T-helper 9 cell (primary cell): ENCODE results near the gene DHX34.

Source experiments
- DNase-seq: peaks from one replicate; pipeline ENCODE4 v3.0.0-alpha.2; 2020

Gene DHX34

DNA sequence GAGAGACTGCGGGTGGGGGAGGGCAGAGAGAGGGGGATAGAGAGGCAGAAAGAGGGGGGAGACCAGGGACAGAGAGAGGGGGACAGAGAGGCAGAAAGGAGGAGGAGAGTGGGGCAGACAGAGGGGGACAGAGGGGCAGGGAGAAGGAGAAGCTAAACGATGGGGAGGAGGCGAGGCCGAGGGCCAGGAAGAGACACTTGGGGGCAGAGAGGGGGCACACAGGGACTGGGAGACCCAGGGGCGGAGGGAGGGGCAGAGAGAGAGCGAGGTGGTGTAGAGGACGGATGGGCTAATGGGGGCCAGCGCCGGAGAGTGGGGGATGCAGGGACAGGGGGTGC lies 69.5 kb downstream of the DHX34 start:
- no peak for DNase-seq

DNA sequence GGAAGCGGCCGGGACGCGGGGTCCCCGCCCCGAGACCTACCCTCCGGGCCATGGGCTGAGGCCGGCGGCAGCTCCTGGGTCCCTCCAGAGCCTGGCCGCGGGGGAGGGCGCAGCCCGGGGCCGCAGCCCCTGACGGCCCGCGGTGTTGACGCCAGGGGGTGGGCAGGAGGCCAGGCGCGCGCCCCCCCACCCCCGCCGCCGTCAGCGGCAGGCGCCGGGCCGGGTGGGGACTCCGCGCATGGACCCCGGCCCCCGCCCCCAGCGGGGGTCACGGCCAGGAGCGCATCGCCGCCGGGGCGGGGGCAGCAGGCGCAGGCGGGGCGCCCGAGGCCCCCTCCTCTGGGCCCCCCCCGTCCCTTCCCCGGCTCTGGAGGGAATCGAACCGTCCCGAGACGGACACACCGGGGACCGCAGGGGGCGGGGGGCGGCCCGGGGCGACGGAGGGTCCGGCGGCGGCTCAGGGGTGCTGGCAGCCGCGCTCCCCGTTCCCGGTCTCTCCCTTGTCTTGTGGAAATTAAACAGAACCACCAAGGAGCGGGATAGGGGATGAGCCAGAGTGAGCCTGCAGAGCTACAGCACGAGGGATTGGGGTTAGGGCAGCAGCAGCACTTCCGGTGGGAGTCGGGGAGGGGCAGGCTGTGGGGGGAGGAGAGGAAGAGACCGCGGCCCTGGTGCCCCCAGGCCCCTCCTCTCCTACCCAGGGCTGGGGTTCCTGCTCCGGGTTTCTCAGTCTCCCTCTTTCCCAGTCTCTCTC lies 70.1 kb downstream of the DHX34 start, which contains the start of gene MEIS3:
Gene MEIS3, minus strand, starts transcription at position 498 of the 754 bp plus-strand sequence. Its CDS starts 446 bp downstream, at position 52.
- no peak for DNase-seq

DNA sequence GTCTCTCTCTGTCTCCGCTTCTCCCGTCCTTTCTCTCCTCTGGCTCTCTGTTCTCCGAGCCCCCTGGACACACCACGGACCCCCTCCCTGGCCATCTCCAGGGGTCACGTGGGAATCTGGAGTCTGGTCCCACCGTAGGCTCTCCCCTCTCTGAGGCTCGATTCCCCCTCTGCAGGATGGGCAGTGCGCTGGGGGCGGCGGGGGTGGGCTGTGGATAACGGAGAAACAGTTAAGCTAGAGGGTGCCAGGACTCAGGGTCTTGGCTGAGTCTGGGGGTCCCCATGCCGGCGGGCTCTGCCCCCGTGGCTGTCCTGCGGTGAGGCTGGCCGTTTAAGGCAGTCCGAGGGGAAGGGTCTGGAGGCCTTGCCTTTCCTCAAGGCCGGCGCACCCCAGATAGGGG lies 70.7 kb downstream of the DHX34 start:
- DNase-seq = no peak

DNA sequence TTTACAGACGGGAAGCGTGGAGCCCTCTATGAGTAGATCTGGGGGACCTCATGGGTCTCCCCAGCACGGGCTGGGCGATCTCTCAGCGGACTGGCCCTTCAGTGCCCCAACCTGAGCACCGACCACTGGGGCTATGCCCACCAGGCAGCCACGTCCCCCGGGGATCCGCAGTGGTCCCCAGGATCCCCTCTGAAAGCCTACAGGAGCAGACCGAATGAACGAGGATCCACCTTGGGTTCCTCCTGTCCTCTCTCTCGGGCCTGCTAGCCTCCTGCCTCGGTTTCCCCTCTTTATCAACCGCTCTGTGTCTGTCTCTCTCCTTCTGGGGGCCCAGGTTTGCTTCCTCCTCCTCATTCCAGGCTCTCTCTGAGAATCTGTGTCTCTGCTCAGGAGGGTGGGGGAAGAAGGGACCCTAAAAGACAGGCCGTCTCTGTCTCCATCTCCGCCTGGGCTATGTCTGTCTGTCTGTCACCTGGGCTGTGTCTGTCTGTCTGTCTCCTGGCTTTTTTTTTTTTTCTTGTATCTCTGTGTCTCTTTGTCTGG lies 72.2 kb downstream of the DHX34 start:
- DNase-seq = no peak

DNA sequence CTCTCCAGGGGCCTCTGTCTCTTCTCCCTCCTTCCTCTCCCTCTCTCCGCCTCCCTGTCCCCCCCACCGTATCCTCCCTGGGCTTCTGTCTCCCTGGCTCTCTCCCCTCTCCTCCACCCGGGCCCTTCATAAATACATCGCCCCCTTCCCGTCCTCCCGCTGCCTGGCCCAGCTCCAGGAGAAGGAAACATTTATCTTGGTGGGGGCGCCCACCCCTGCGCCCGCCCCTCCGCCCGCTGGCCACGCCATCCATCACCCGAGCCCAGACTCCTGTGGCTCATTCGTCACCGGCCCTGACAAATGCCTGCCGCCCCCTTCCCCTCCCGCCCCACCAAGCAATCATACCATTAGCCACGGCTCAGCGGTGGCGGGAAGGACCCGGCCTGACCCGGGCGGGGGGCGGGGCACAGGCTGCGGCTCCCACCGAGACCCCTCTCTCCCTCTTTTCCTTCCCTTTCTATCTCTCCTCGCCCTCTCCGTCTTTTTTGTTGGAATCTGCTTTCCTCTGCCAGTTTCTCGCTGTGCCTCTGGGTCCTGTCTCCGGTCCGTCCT lies 72.8 kb downstream of the DHX34 start:
- no peak for DNase-seq

DNA sequence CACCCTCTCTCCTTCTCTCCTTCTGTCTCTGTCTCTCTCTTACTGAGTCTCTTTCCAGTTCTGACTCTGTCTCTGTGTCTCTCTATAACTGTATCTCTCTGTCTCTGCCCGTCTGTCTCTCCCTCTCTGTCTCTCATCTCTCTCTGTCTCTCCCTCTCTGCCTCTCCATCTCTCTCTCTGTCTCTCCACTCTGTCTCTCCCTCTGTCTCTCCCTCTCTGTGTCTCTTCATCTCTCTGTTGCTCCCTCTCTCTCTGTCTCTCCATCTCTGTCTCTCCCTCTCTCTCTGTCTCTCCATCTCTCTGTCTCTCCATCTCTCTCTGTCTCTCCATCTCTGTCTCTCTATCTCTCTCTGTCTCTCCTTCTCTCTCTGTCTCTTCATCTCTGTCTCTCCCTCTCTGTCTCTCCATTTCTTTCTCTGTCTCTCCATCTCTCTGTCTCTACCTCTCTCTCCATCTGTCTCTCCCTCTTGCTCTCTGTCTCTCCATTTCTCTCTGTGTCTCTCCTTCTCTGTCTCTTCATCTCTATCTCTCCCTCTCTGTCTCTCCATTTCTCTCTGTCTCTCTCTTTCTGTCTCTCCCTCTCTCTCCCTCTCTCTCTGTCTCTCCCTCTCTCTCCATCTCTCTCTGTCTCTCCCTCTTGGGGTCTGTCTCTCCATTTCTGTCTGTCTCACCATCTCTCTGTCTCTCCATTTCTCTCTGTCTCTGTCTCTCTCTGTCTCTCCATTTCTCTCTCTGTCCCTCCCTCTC lies 73.5 kb downstream of the DHX34 start:
- DNase-seq = no peak

DNA sequence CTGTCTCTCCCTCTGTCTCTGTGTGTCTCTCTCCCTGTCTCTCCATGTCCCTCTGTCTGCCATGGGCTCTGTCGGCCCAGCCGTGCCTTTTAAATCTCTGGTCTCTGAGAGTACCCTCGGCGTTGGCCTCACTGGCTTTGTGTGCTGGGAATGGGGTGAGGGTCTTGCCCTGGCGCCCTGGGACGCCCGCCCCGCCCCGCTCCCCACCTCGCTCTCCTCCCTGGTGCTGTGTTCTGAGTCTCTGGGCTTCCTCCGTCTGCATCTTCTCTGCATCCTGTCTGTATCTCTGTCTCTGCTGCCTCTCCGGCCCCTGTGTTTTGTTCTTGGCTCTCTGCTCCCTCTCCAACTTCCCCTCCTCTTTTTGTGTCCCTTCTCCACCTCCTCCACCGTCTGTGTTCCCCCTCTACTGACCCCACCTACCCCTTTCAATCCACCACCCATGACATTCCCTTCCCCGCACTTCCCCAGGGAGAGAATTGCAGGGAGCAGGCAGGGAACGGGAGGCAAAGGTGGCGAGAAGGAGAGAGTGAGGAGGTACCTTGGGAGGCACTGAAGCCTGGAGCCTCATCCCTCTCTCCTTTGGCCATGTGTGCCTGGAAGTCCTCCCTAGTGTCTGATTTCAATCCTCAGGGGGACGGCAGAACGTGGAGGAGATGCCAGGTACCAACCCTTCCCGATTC lies 74.2 kb downstream of the DHX34 start:
- DNase-seq = no peak

DNA sequence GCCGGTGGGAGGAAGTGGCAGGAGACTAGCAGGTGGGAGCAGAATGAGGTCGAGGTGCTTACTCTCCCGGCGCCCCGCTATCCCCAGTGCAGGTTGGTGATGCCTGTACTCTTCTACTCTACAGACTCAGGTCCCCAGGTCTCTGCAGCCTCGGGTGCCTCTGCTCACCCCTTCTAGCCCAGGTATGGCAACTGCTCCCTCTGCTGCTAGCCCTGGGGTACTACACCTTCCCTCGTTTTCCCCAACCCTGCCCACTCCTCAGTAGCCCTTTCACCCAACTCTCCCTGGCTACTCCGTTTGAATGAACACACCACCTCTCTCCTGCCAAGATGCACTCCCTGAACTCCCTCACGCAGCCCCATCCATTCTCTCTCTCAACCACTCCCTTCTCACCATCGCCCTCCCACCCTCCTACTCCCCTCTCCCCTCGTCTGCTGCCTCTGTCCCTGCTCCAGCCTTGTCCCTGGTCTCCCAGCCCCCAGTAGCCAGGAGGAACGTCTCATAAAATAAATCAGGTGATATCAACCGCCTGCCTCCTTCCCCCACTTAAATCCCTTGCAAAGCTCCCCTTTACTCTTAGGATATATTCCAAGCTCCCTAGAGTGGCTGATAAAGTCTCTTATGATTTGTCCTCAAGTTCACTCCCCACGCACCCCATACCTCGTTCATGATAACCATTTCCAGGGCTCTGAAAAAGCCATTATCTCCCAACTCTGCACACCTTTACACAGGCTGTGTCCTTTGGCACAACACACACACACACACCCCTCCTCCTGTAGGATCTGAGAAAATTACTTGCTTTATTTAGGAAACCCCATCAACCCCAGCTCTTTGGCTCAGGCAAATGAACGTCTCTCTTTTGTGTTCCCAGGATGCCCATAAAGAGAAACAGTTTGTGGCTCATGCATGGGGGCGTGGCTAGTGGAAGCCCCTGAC lies 78.4 kb downstream of the DHX34 start:
- peak; percentile 66 for DNase-seq

DNA sequence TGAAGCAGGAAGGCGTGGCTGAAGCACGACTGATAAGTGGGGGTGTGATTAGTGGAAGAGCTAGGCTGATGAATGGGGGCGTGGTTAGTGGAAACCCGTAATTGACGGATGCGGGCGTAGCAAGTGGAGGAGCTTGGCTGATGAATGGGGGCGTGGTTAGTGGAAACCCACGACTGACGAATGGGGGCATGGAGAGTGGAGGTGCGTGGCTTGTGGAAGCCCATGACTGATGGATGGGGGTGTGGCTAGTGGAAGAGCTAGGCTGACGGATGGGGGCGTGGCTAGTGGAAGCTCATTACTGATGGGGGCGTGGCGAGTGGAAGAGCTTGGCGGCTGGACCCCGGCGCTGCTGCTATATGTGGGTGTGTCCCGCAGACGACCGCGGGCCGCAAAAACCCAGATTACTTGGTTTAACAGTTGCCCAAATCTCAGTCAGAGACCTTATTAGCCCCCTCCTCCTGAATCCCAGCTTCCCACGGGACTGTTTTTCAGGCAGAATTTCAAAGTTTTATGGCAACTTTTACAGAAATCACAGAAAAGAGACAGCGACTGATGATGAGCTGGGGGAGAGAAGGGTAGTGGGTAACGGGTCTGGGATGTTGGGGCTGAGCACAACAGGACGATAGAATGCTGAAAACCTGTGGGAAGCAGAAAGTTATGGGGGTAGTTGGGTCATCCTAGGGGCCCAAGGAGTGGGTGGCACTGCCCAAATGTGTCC lies 79.2 kb downstream of the DHX34 start:
- DNase-seq = peak; percentile 74

DNA sequence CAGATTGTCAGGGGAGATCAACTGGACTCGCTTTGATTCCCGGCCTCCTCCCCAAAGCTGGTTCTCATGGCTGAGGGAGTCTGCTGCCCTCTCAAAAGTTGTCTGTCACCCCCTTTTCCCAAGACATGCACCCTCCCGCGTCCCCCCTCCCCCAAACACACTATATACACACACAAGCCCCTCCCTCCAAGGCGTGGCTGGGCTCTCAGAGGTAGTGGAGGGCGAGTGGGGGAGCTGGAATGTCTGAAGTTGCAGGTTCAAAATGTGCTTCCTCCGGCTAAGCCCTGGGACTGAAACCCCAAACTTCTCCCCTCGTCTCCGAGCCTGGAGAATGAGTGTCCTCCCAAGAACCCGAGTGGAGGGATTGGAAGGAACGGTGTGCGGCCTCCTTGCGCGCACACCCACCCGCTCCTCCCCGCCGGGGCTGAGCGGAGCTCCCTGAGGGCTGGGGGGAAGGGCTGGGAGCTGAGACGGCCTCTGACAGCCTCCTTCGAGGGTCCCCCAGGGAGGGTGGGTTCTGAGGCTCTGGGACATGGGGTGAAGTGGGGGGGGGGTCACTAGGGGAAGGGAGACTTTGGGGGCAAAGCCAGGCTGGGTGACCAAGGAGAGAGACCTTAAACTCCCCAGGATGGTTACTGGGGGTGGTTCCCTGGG lies 80.2 kb downstream of the DHX34 start:
- no peak for DNase-seq

DNA sequence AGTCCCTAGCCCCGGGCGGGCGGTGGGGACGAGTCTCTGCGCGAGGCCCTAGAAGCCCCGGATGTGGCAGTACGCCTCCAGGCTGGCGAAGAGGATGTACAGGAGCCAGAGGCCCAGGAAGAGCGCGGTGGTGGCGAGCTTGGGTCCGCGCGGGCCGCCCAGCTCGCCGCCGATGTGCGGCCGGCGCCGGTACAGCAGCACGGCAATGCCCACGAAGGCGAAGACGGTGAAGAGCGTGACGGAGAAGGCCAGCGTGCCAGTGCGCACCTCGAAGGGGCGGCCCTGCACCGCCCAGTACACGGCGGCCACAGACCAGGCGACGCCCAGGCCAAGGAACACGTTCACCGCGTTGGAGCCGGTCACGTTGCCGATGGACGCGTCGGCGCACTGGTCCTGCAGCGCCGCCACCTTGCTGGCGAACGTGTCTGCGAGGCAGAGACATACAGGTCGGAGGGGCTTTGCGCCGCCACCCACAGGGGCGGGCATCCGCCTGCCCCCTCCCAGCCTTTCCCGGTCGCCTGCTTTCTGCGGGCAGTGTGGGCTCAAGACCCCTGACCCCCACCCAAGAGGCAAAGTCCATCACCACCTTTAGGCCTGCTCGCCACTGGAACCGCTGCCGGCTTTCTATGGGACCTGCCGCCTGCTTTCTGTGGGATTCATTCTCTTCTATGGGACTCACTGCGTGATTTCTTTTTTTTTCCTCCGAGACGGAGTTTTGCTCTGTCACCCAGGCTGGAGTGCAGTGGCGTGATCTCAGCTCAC lies 81.1 kb downstream of the DHX34 start:
- DNase-seq = no peak

DNA sequence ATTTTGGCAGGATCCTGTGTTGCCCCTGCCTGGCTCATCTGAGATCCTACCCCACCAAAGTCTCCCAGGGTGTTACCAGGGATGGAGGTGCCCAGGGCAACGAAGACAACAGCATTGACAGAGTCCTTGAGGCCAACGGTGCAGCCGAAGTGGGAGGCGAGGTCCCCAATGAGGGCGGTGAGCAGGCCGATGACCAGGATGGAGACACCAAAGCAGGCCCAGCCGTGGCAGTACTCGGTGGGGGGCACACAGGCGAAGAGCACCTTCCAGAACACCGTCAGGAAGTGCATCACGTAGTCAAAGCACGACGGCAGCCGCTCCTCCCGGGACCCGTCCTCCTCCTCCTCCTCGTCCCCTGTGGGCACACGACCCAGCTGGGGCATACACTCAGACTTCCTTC lies 83.0 kb downstream of the DHX34 start:
- no peak for DNase-seq
